Measurements from ENCODE around the gene ATP2A3. TPM values are rescaled to one million over a fixed set of nuclear protein-coding genes. Genes with fewer than 3 reads are reported as not detected.

Gene ATP2A3
- total RNA-seq, 1 donor from 2014 or later: 1.7 TPM

DNA sequence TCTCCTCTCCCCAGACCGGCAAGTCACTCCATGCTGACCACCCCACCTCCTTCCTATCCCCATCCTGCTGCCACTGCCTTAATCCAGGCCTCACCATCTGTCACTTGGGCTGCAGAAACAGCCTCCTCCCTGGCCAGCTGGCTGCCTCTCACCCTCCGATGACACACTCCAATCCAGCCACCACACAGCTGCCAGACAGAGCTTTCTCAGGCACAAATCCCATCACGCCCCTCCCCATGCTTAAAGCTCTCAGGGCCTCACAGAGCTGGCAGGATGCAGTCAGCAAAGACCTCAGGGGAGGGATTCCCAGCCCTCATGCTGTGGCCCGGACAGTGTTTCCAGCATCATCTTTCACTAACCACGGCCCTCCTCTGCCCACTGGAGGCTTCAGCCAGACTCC lies 85.1 kb downstream of the ATP2A3 start:
- H3K27ac Mint-ChIP-seq (ENCODE audit: unreplicated experiment): peak overlapping the region; percentile 84
- H3K27me3 Mint-ChIP-seq (ENCODE audit: low read depth): no peaks in the 10 kb centered on the region
- peaks cover 12% of the 10 kb centered on the region for H3K4me1 Mint-ChIP-seq (ENCODE audit: low read depth)
- no peaks in the 10 kb centered on the region for H3K9me3 Mint-ChIP-seq (ENCODE audit: low read depth)
- peaks cover 3% of the 10 kb centered on the region for H3K36me3 Mint-ChIP-seq (ENCODE audit: low read depth)
- DNase-seq (ENCODE audit: low spot score): no peak
- TF ChIP-seq, protein P1, sequence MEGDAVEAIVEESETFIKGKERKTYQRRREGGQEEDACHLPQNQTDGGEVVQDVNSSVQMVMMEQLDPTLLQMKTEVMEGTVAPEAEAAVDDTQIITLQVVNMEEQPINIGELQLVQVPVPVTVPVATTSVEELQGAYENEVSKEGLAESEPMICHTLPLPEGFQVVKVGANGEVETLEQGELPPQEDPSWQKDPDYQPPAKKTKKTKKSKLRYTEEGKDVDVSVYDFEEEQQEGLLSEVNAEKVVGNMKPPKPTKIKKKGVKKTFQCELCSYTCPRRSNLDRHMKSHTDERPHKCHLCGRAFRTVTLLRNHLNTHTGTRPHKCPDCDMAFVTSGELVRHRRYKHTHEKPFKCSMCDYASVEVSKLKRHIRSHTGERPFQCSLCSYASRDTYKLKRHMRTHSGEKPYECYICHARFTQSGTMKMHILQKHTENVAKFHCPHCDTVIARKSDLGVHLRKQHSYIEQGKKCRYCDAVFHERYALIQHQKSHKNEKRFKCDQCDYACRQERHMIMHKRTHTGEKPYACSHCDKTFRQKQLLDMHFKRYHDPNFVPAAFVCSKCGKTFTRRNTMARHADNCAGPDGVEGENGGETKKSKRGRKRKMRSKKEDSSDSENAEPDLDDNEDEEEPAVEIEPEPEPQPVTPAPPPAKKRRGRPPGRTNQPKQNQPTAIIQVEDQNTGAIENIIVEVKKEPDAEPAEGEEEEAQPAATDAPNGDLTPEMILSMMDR (IDR thresholded peaks at IDR 0.05): peak; percentile 41
- no peak overlapping the region for H3K4me3 Mint-ChIP-seq (ENCODE audit: unreplicated experiment)

DNA sequence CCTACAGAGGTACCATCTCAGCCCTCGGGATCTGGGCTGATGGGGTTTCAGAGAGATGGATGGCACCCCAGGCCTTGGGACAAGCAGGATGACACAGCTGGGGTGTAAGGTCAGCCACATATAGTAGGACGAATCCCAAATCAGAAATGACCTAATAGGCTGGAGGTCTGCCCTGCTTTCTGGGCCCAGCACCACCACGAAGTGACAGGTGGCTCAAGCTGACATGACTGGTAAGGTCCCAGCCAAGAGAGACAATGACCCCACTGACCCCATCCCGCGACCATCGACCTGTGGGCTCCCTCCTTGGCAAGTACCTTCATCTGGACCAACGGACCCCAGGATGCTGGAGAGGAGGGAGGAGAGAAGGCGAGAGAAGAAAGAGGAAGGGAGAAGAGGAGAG lies 87.0 kb downstream of the ATP2A3 start:
- Mint-ChIP-seq H3K27me3 (ENCODE audit: low read depth) (no peaks in the 10 kb centered on the region), H3K9me3 (ENCODE audit: low read depth) (no peaks in the 10 kb centered on the region), H3K4me1 (ENCODE audit: low read depth) (peaks cover 12% of the 10 kb centered on the region), H3K4me3 (ENCODE audit: unreplicated experiment) (no peak overlapping the region), H3K27ac (ENCODE audit: unreplicated experiment) (no peak overlapping the region), H3K36me3 (ENCODE audit: low read depth) (peaks cover 10% of the 10 kb centered on the region)
- DNase-seq (ENCODE audit: low spot score): no peak
- TF ChIP-seq, protein P1 (IDR thresholded peaks at IDR 0.05): no peak

DNA sequence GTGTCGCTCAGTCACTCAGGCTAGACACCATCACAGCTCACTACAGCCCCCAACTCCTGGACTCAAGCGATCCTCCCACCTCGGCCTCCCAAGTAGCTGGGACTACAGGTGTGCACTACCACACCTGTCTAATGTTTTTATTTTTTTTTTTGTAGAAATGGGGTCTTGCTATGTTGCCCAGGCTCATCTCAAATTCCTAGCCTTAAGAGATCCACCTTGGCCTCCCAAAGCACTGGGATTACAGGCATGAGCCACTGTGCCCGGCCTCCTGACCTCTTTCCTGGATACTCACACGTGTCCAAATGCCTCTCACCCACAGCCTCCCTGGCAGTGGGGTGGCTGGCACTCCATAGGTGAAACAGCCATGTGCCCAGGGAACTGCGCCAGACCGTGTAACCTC lies 88.9 kb downstream of the ATP2A3 start:
- peaks cover 19% of the 10 kb centered on the region for H3K4me1 Mint-ChIP-seq (ENCODE audit: low read depth)

More for the DNA sequence above, 88.9 kb downstream of the ATP2A3 start:
- Mint-ChIP-seq H3K27ac (ENCODE audit: unreplicated experiment) (no peak overlapping the region), H3K27me3 (ENCODE audit: low read depth) (no peaks in the 10 kb centered on the region), H3K4me3 (ENCODE audit: unreplicated experiment) (no peak overlapping the region), H3K36me3 (ENCODE audit: low read depth) (peaks cover 12% of the 10 kb centered on the region), H3K9me3 (ENCODE audit: low read depth) (no peaks in the 10 kb centered on the region)
- TF ChIP-seq, protein P1 (IDR thresholded peaks at IDR 0.05): no peak
- no peak for DNase-seq (ENCODE audit: low spot score)

Other genes with a start within 250 kb of the ATP2A3 start
- gene HASPIN, start 240.5 kb downstream of the ATP2A3 start, total RNA-seq: 2.1 to 2.6 TPM (median 2.2 TPM) in 3 replicates
- gene ITGAE, start 163.2 kb downstream of the ATP2A3 start, total RNA-seq: 25.8 to 29.1 TPM (median 28.3 TPM) in 3 replicates
- 31.3 to 34.8 TPM (median 33.7 TPM) in 3 replicates for gene NCBP3, start 118.2 kb downstream of the ATP2A3 start, total RNA-seq
- 5.0 to 8.0 TPM (median 5.1 TPM) in 3 replicates for gene CAMKK1, start 71.4 kb downstream of the ATP2A3 start, total RNA-seq
- gene P2RX1, start 48.0 kb downstream of the ATP2A3 start, total RNA-seq: not detected in 3 replicates
- gene ZZEF1, start 178.6 kb upstream of the ATP2A3 start, total RNA-seq: 30.8 to 46.5 TPM (median 33.0 TPM) in 3 replicates
- 15.3 to 26.7 TPM (median 18.3 TPM) in 3 replicates for gene CYB5D2, start 178.8 kb upstream of the ATP2A3 start, total RNA-seq